HG03097 (cell line): ENCODE measurements around the gene KRT74.

ENCODE experiments used
- ATAC-seq: cut with Tn5 transposase; IDR thresholded peaks from one replicate; pipeline ENCODE4 v1.9.1; 2021; ENCODE audit not compliant: unreplicated experiment, low FRiP score

Gene KRT74

DNA sequence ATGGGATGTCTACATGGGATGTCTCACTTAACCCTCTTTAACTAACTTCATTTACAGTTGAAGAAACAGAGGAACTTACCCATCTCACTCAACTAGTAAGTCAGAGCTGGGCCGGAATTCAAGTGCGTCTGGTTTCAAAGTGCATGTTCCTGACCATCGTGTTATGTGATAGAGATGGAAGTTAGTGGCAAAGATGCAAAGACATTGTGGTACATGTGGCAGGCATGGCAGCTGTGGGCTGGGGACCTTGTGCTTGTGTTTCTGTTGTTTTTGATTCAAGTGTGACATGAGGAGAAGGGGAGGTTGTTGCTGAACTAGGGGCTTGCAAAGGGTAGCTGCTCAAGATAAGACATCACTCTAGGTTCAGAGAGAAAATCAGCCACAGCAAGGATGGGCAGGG lies 2.3 kb upstream of the KRT74 start:
- no peak for ATAC-seq

DNA sequence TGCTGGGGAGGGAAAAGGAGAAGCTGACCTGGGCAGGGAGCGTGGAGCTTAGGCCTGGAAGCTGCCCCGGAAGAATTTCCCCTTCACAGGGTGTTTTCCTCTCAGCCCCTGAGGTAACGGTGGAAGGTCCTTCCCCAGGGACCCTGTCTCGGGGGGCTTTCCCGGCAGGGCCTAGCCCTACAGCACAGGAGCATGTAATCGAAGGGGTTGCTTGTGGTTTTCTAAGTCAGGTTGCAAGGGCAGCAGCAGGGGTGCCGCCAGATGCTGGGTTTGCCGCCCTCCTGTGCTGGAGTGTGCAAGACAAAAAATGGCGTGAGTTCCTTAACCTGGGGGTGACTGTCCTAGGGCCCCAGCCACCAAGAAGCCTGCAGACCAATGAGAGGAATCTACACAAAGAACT lies 1.6 kb upstream of the KRT74 start:
- no peak for ATAC-seq

DNA sequence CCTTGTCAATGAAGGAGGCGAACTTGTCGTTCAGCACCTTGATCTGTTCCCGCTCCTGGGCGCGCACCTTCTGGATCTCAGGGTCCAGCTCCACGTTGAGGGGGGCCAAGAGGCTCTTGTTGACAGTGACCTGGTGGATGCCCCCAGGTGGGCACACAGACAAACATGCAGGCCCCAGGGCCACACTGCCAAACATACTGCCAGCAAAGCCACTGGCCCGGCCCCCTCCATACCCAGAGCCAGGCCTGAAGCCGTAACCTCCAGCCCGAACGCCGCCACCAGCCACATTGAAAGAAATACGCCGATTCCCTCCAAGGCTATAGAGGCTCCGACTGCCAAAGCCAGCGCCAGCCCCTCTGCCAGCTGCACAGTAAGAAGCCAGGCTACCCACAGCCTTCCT lies 337 bp downstream of the KRT74 start:
- ATAC-seq: no peak

GRCh38 chr12:52570511-52570910 lies 3.1 kb downstream of the KRT74 start:
- no peak for ATAC-seq

- no peak for ATAC-seq
Observed at GRCh38 chr12:52568111-52568510, 5.5 kb downstream of the KRT74 start.

DNA sequence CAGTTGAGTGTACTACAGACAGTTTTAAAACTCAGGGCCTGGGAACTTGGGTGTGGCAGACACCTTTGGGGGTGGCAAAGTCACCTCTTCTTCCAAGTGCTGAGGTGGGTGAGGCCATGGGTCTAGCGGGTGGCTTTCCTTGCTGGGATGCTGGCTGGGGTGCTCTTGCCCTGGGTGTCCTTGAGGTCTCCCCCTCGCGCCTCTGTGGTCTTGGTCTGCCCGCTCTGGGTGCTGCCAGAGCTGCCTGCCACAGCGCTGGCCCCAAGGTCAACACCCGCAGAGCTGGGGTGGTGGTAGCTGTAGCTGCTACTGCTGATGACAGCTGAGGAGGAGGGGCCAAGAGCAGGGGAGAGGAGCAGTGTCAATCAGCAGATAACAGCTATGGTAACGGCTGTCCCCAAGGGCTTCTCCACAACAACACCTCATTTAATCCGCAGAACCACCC lies 6.8 kb downstream of the KRT74 start:
- no peak for ATAC-seq

DNA sequence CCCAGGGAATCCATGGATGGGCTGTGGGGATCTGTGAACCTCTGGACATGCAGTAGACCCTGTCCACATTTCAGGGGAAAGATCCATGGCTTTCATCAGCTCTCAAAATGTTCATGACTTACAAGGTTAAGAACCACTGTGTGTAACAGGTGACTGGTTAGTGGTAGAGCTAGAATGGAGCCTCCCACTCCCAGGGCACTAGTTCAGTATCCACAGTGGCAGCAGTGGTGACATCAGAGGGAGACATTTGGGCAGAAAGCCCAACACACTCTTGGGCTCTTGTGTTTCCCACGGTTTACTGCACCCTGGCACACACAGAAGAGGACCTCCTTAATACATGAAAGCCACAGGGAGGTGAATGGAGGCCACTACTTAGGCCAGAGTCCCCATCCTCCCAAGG lies 9.1 kb downstream of the KRT74 start:
- ATAC-seq: no peak

GRCh38 chr12:52561880-52562449 lies 11.7 kb downstream of the KRT74 start:
- no peak for ATAC-seq

DNA sequence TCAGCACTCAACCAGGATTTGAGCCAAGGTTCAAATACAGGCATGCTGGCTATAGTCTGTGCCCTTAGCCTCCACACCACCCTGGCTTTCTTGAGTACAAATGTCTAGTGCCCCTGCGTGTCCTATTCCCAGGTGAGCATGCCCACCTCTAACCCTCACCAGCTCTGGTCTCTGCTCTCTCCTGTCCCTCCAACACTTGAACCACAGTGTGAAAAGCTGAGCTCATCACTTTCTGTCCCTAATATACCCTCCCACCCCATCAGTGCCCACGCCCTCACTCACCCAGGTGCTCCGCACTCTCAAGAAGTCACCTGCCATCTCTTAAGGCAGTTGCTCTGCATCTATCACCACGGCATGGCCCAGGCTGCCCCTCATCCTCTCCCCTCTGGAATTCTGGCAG lies 13.7 kb downstream of the KRT74 start:
- no peak for ATAC-seq

- no peak for ATAC-seq
Observed at GRCh38 chr12:52558781-52559445, 14.7 kb downstream of the KRT74 start.

- no peak for ATAC-seq
Observed at GRCh38 chr12:52557476-52557875, 16.2 kb downstream of the KRT74 start.

- ATAC-seq: no peak
Observed at GRCh38 chr12:52555577-52555976, 18.1 kb downstream of the KRT74 start.

DNA sequence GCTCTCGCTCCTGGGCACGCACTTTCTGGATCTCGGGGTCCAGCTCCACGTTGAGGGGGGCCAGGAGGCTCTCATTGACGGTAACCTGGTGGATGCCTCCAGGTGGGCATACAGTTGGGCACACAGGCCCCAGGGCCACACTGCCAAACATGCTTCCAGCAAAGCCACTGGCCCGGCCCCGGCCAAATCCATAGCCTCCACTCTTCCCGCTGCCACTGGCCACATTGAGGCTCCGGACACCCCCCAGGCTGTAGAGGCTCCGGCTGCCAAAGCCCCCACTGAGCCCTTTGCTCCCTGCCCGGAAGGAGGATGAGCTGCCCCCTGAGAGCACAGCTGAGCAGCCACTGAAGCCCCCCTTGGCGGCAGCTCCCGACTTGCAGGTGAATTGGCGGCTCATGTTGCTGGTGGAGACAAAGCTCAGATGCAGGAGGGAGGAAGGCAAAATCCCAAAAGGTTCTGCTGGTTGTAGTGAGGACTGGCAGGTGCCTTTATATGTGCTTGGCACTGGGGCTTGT lies 20.9 kb downstream of the KRT74 start, which contains the start of gene KRT71:
Gene KRT71, minus strand, starts transcription at position 465 of the 515 bp plus-strand sequence. Its CDS starts 68 bp downstream, at position 397.
- ATAC-seq: no peak

DNA sequence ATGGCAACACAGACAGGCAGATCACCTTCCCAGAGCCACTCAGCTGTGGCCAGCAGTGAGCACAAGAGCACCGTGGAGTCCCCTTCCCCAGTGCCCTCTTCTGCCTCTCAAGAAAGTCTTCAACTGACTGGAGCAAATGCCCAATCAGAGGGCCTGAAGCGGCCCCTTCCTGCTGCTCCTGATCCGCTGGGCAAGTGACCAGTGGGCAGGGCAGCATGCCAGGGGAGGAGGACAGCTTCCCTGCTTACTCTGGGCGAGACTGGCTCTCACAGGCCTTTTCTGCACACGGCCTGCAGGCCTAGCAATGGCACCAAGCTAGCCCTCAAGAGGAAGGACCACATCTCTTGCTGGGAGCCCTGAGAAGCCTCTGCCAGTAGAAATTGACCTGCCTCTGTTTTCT lies 21.6 kb downstream of the KRT74 start:
- no peak for ATAC-seq

DNA sequence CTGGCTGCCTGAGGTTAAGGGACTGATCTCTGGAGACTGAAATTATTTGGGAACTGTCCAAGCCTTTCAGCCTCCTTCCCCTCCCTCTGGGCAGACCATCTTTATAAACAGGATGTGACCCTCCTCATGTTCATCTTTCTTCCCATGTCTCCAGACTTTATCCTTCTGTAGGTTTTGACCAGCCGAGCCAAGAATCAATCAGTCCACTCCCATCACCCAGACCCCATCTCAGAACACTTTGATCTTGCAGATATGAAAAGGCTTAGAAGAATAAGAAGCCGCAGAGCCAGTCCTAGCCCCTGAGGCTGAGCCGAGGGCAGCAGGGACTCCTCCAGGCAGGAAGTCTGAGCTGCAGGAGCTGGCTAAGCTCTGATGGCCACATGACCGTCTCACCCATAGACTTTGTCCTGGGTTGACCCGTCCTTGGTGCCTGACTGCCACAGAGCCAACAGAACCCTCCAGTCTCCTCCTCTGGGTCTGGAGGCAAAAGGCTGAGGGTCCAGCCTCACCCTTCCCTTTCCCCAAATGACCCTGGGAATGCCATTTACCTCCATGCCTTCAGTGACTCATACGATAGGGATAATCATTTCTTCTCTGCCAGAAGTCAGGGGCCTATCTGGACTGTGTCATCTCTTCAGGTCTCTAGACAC lies 22.3 kb downstream of the KRT74 start:
- ATAC-seq: no peak

DNA sequence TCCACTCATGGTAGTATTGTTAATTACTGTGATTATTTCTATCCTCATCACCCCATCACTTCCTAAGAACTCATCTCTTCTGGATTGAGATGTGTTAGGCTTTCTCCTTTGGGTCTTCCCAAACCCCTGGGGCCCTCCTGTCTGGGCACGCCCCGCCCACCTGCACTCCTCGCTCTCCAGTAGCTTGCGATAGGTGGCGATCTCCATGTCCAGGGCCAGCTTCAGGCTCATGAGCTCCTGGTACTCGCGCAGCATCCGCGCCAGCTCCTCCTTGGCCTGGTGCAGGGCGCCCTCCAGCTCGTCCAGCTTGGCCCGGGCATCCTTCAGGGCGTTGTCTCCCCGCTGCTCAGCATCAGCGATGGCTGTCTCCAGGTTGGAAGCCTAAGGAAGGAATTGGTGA lies 27.5 kb downstream of the KRT74 start:
- no peak for ATAC-seq

- ATAC-seq: no peak
Observed at GRCh38 chr12:52543985-52544883, 29.4 kb downstream of the KRT74 start.

- ATAC-seq: no peak
Observed at GRCh38 chr12:52542785-52543318, 30.8 kb downstream of the KRT74 start.

GRCh38 chr12:52542157-52542556 lies 31.5 kb downstream of the KRT74 start:
- no peak for ATAC-seq

DNA sequence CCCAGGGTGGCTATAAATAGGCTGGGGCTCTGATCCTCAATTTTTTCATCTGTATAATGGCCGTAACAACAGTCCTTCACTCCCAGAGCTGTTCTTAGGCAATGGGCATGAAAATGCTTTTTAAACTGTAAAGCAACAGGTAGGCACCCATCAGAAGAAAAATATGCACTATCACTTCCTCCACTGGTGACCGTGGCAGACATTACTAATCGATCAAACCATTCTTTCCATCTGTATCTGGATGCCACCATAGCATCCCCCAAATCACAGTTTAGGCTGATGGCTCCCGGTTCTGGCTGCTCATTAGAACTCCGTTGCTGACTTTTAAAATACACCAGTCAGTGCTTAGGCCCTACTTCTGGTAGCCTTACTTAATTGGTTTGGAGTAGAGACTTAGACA lies 31.9 kb downstream of the KRT74 start:
- no peak for ATAC-seq

- no peak for ATAC-seq
Observed at GRCh38 chr12:52540531-52540930, 33.1 kb downstream of the KRT74 start.
